Measurements from ENCODE around the gene HID1. TPM values are rescaled to one million over a fixed set of nuclear protein-coding genes. Genes with fewer than 3 reads are reported as not detected.
"Not testable (repeated sequence)": the region's sequence is repeated elsewhere in the genome, so short reads cannot be mapped to it uniquely, and the experiment has no call there.

HID1 gene
- total and polyA plus RNA-seq, 2 of the 4 experiments (the other 2 are of a cell fraction) = 0.18 to 1.7 TPM

- CTCF ChIA-PET; intact Hi-C loops (cut with micrococcal nuclease); H3K18ac ChIP-seq (ENCODE audit: low read depth, low read length): not testable (repeated sequence)
Measured at GRCh38 chr17:74906214-74906793, 66.3 kb downstream of the HID1 start.

More at GRCh38 chr17:74906214-74906793, 66.3 kb downstream of the HID1 start:
- H3K79me1 ChIP-seq (ENCODE audit: low read depth in 1 of 2, low read length in 2 of 2); dilution Hi-C loops (cut with HindIII; ENCODE audit: low sequenced_read_pairs, unreplicated experiment); H2AFZ ChIP-seq (replicated peaks; ENCODE audit: low read length, poor library complexity); H3K9ac ChIP-seq (ENCODE audit: low read depth, low read length); H3K36me3 ChIP-seq (ENCODE audit: control insufficient read depth, insufficient read depth, low read length); H4K5ac ChIP-seq (ENCODE audit: low read depth, low read length); H3K4me1 ChIP-seq (ENCODE audit: control insufficient read depth, insufficient read depth, low read length); H3K9me1 ChIP-seq (ENCODE audit: insufficient read depth, low read length); H2AK9ac ChIP-seq (replicated peaks; ENCODE audit: low read depth, low read length, poor library complexity); H2BK15ac ChIP-seq (ENCODE audit: low read depth, low read length); H3K4ac ChIP-seq (ENCODE audit: low read depth, low read length); H3K23ac ChIP-seq (ENCODE audit: low read depth, low read length); DNase-seq; in situ Hi-C loops (cut with MboI; ENCODE audit: low sequenced_read_pairs); POLR2A ChIA-PET (ENCODE audit: unreplicated experiment); H4K8ac ChIP-seq (ENCODE audit: low read depth in 2 of 2, low read length in 2 of 2); H2BK20ac ChIP-seq (ENCODE audit: low read depth, low read length); H4K20me1 ChIP-seq (ENCODE audit: insufficient read depth, low read length); H2BK120ac ChIP-seq (ENCODE audit: low read depth, low read length); H3K4me2 ChIP-seq (ENCODE audit: low read depth, low read length); ATAC-seq (ENCODE audit: low read depth); H3K4me3 ChIP-seq (ENCODE audit: insufficient read depth, low read depth, low read length); H2BK5ac ChIP-seq (ENCODE audit: low read depth, low read length, poor library complexity, severe bottlenecking); H3K14ac ChIP-seq (replicated peaks; ENCODE audit: low read depth, low read length); H3K56ac ChIP-seq (ENCODE audit: extremely low read depth, insufficient read depth, low read length); H3K27ac ChIP-seq (ENCODE audit: insufficient read depth, low read length); H2AK5ac ChIP-seq (ENCODE audit: low read depth, low read length); H3K9me3 ChIP-seq (ENCODE audit: control insufficient read depth, insufficient read depth, low read length); BruUV-seq (replicated peaks); H4K91ac ChIP-seq (ENCODE audit: insufficient read depth, low read depth, low read length): not testable (repeated sequence)
- WGBS, 2 experiments (ENCODE audit: extremely low coverage in 2 of 2, insufficient read length in 1 of 2) = no CpG with 5 or more reads among the region's 6 CpGs
- H3K27me3 ChIP-seq (ENCODE audit: control insufficient read depth, insufficient read depth, low read length) = peaks cover 25% of the 10 kb centered on the region
